ENCODE measurements around the gene A4GNT.

DNA sequence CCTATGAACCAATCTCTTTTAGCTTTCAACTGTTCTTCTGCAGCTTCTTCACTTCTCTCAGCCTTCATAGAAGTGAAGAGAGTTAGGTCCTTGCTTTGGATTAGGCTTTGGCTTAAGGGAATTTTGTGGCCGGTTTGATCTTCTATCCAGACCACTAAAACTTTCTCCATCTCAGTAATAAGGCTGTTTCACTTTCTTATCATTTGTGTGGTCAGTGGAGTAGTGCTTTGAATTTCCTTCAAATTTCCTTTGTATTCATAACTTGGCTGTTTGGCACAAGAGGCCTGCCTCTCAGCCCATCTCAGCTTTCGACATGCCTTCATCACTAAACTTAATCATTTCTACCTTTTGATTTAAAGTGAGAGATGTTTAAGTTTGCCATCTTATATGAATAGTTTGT is 38.5 kb downstream of the A4GNT start:
- no peak for TF ChIP-seq CTCF (IDR thresholded peaks at IDR 0.05)
- TF ChIP-seq POLR2A (IDR thresholded peaks at IDR 0.05): no peak
- no peak for TF ChIP-seq EP300 (IDR thresholded peaks at IDR 0.05)
